ENCODE measurements around the gene NUPR1.

DNA sequence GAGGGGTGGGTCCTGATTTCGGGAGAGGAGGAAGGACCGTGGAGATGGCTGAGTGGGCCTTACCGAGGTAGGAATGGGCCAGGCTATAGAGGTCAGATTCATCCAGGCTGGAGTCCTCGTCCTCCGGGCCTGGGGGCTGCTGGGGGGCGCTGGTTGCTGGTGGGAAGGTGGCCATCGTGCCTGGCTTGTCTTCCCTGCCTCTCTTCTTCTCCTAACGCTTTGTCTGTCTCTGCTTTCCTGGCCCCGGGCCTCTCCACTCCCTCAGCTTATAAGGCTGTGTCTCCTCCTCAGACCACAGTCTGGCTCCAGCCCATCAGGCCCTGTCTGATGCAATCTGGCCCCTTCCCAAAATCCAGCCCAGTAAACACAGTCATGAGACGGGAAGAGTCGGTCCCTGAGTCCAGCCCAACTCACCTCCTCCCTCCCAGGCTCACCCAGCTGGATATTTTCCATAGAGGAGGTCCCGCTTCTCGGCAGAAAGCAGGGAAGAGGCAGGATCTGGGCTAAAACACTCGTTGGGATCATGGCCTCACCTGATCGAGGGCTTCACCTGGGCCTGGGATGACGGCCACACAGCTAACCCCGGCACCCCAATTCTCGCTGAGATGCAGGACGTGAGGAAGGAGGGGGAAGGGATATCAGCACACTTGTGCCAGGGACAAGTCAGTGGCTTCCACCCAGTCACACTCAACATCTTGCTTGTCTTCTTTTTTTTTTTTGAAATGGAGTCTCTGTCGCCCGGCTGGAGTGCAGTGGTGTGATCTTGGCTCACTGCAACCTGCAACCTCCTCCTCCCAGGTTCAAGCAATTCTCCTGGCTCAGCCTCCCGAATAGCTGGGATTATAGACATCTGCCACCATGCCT, at the start of gene NUPR1:
- TF ChIP-seq YY1 (IDR thresholded peaks at IDR 0.05; ENCODE audit: insufficient read depth, insufficient read length) (no peak), SUZ12 (IDR thresholded peaks at IDR 0.05; ENCODE audit: extremely low read depth, insufficient read depth, insufficient read length) (no peak), ZNF274 (IDR thresholded peaks at IDR 0.05; ENCODE audit: low read depth, low read length) (no peak)

All from NT2/D1 (cell line).